NCI-H2171 (cell line): Measurements from ENCODE around the gene ZCCHC8.

Source experiments
- DNase-seq: peaks from one replicate; lab custom pipeline; 2025; lab: John Stamatoyannopoulos, UW

The ZCCHC8 gene

GRCh38 chr12:122427403-122427802 lies 73.3 kb downstream of the ZCCHC8 start:
- no peak for DNase-seq

- peak; percentile 18 for DNase-seq
Measured at GRCh38 chr12:122423258-122424165, 77.2 kb downstream of the ZCCHC8 start.

- peak; percentile 67 for DNase-seq
Measured at GRCh38 chr12:122422730-122423257, 77.9 kb downstream of the ZCCHC8 start.

- DNase-seq: peak; percentile 58
Measured at GRCh38 chr12:122421821-122422729, 78.7 kb downstream of the ZCCHC8 start, which contains the start of gene CLIP1. CLIP1 (minus strand) TSS chr12:122422669; CDS start chr12:122380452, 42,217 bp downstream.
